ENCODE measurements around the gene THBS2.

- no peak for TF ChIP-seq CTCF (IDR thresholded peaks at IDR 0.05 in 4 of 5, conservative IDR thresholded peaks at IDR 0.05 in 1 of 5)
- no peak for TF ChIP-seq POLR2A (IDR thresholded peaks at IDR 0.05)
Measured at GRCh38 chr6:169235286-169235685, 18.4 kb downstream of the THBS2 start.
